ENCODE data around the gene PCDH8.

The PCDH8 gene

GRCh38 chr13:52810011-52810410, 38.4 kb downstream of the PCDH8 start:
- no peak for DNase-seq

GRCh38 chr13:52809310-52809769, 39.1 kb downstream of the PCDH8 start:
- DNase-seq, result peak; percentile 55

GRCh38 chr13:52808842-52809219, 39.6 kb downstream of the PCDH8 start:
- DNase-seq, result no peak

- DNase-seq, result no peak
Observed at GRCh38 chr13:52806029-52806428, 42.4 kb downstream of the PCDH8 start.

- no peak for DNase-seq
Observed at GRCh38 chr13:52804202-52804641, 44.2 kb downstream of the PCDH8 start.

- DNase-seq, result no peak
Observed at GRCh38 chr13:52800856-52801255, 47.6 kb downstream of the PCDH8 start.

GRCh38 chr13:52798770-52799430, 49.5 kb downstream of the PCDH8 start:
- DNase-seq, result no peak

- no peak for DNase-seq
Observed at GRCh38 chr13:52797176-52797575, 51.3 kb downstream of the PCDH8 start.

GRCh38 chr13:52794589-52794988, 53.9 kb downstream of the PCDH8 start:
- no peak for DNase-seq

GRCh38 chr13:52793515-52794061, 54.9 kb downstream of the PCDH8 start:
- no peak for DNase-seq
